ENCODE measurements around the gene TNFAIP8L3.

TNFAIP8L3 gene

DNA sequence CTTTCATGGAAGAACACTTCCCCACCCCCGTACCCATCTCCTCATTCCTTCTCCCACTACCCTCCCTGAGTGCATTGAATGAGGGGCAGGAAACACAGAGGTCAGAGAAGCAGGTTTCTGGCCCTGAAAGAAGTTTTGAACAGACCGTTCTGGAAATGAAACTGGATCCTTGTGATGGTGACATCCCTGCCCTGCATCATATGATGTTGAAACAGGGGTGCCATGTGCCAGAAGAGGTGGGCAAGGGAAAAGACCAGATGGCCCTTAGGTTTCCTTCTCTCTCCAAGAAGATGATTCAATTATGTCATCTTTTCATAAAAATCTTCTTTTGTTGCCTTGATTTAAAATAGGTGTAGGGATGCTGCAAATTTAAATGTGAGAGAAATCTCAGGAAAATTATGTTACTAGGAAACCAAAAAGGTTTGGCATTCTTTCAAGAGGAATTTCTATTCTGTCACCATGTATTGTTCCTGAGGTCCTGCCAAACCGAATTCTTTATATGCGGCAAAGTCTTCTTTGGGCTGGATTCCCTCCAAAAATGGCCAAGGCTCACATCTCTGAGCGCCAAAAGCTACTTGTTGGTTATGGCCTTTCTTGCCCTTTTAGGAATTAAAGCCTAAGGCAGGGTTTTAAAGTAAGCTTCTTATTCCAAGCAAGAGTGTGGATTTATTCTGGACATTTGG lies 19.9 kb upstream of the TNFAIP8L3 start:
- DNase-seq: no peak

DNA sequence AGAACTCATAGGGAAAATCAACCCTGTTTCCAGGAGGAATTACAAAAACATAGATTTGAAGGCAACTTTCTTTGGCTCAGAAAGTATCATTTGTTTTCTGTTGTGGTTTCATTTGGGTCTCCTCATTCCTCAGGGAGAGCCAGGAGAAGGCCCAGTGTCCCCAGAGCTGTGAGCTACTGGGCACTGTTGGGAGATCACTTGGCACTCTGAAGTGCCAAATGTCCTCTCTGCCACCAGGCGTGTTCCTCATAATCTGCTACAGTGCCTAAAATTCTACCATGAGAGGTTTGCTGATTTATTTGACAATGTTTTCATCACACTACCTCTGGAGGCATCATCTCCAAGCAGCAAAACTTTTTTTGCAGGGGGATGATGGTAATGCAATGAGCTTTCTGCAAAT lies 17.4 kb upstream of the TNFAIP8L3 start:
- no peak for DNase-seq

DNA sequence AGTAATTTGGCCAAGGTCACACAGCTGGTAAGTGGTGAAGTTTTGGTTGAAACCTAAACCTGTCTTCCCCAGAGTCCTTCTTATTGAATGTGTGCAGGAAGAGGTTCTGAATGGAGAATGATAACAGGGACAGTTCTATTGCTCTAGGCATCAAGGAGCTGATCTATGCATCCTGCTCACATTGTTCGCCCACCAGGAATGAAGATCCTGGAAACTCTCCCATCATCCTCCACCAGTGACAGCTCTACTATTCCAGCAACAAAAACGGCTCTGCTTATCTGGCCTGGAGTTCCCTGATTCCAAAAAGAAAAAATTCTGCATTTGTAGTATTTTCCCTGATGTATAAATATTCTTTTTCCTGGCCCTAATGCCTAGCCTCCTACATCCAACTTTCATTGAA lies 16.4 kb upstream of the TNFAIP8L3 start:
- no peak for DNase-seq

DNA sequence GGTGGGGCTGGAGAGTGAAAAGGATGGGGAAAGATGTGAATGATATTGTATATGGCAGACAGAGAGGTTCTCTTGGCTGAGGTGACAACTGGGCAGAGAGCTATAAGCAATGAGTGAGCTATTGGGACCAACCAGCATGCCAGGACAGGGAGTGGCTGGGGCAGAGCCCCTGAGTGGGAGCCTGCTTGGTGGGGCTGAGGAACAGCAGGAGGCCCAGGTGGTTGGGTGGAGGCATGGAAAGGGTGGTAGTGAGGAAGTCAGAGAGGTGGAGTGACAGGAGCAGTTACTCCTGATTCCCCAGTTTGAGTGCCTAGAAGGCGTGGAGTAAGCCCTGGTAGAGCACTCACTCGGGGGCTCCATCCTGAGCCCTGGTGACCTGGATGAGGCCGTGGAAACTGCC lies 15.5 kb upstream of the TNFAIP8L3 start:
- no peak for DNase-seq

DNA sequence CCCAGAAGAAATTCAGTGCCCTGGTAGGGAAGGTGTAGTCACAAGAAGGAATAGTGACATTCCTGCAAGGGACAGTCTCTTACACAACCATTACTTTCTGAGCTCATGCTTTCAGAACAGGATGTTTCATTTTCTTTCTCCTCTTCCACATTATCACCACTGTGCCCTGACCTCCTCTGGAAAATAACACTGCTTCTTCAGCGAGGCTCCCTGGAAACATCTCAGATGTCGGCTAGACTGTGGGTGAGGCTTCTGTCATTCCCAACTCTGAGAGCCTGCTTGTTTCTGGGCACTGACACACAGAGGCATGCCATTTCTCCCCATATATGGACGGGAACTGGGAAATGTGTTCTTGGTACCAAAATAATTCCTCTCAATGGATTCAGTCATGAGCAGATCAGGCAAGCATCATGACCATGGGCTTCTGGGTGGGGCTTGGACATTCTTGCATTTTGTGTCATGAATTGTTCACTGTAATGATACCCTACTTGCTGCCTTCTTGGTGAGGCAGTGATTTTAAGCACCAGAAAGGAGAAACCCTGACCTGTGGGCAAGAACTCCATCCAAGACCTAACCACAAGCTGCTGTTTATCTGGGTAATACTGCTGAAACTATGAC lies 14.3 kb upstream of the TNFAIP8L3 start:
- no peak for DNase-seq

DNA sequence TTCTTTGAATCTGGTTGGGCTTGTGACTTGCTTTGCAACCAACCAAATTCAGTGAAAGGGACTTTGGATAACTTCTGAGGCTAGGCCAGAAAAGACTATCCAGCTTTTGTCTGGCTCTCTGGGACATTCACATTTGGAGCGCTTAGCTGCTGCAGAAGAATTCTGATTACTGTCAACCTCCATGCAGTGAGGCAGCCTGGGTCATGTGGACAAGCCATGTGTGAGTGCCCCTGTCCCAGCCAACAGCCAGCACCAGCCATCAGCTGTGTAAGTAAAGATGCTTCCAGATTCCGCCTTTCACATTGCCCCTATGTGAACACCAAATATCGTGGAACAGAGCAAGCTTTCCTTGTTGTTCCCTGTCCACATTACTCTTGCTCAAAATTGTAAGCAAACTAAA lies 12.9 kb upstream of the TNFAIP8L3 start:
- no peak for DNase-seq

DNA sequence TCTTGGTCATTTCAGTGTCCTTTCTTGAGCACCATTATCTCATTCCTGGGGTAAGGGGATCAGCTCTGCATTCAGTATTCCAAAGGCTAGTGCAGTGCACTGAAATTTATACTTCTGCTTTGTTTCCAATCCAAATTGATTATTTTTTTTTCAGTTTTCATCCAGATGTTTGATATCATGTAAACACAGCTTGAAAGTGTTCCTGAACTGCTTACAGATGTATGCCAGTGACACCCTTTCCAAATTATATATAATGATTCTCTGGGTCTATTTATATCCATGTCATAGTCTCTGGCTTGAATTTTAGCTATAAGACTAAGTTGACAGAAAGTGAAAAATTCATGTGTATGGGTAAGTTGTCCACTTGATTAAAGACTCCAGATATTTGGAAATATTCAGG lies 11.8 kb upstream of the TNFAIP8L3 start:
- DNase-seq: no peak

DNA sequence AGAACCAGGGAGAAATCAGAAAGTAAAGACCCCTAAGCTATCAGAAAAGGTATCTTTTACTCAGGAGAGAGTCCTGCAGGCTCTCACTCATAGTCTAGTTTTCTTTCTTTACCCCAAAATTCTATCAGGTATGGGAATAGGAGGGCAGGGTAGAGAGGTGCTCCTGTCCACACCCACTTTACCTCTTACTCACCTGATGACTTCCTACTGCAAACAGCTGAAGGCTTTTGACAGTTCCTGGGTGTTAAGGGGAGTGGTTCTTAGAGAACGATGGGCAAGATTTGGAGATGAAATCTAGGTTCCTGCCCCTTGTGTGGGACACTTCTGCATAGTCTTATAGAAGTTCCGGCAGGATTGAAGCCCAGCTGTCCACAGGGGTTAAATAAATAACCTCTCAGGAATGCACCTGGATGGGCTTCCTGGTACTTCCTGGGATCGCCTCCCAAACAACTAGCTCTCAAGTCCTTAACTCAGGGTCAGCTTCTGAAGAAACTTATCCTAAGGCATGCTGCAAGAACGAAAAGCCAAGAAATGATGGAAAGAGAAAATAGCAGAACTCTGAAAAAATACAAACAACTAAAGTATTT lies 10.8 kb upstream of the TNFAIP8L3 start:
- no peak for DNase-seq

DNA sequence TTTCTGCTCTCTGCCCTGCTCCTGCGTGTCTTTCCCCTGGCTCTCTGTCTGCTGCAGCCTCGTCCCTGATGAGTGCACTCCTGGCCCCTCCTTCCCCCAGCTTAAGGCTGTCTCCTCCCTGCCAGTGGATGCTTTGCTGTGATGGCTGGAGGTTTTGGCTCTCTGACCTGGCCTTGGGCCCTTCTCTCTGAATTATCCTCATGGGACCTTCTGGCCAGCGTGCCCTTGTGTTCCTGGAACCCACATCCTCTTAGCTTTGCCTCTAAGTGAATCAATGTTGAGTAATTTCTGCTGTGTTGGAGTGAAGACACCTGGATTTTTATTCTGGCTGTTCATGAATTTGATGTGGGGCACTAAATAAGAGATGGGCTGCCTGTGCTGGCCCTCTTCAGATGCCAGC lies 9.8 kb upstream of the TNFAIP8L3 start:
- no peak for DNase-seq

DNA sequence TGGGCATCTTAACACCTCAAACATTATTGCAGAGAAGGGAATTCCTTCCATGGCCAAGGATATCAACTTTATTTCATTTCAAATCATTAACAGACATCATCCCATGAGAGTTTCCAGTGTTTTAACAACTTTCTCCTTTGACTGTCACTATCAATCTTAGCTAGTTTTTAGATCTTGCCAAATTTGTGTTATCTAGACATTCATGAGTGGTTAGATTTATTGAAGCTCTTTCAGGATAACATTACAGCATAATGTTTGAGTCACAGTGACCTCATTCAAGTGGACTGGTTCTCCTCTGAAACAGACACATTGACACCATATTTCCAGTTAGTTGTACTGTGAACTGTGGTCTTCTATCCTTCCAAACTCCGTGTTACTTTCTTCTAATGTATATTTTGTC lies 8.6 kb upstream of the TNFAIP8L3 start:
- DNase-seq: no peak

DNA sequence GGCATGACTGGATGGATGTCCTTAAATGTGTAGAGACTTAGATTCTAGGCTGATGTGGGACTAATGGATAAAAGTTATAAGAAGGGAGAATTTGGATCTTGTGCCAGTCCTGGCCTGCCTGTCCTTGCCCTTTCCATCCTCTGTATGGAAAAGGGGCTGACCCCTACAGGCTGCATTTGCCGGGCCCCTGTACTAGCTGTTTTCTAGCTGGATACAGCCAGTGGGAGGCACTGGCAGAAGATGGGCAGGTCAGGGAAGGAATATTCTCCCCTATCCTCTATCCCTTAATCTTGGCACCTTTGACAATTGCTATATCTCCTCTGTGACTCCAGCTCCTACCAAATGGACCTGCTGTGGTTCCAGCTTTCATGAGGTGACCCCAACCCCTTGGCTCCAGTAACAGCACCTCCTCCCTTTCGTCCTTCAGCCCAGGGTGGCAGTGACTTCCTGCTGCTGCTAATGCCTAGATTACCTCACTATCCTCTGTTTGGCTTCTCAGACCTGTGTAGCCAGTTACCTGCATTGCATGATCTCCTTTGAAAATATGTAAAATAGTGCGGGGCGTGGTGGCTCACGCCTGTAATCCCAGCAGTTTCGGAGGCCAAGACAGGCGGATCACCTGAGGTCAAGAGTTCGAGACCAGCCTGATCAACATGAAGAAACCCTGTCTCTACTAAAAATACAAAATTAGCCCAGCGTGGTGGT lies 6.2 kb upstream of the TNFAIP8L3 start:
- no peak for DNase-seq

DNA sequence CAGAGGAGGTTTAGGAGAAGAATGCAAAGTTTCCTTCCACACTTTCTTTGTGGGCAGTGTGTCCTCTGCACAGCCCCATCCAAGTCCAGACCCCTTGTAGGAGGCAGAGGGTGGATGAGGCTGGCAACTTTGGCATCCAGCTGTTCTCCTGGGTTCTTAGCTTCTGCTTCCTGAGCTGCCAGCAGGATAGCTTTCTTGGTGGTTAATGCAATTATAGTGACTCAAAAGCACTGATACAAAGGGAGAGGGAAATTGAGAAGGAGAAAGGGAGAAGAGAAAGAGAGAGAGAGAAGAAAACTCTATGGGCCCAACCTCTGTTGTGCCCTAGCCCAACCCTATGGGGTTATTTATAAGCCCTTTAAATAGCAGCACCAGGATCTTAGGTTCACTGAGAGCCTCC lies 4.5 kb upstream of the TNFAIP8L3 start:
- no peak for DNase-seq

DNA sequence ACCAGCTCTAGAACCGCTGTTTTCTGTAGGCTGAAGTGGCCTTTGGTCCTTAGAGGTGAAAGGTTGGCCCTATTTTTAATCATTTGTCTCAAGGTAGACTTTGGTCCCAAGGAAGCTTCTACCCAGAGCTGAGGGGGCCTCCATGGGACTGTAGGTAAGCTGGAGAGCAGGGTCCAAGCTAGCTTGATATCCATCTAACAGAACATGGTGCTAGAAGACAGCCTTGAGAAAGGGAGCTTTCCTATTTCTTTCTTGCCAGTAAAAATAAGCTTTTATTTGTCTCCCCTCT lies 3.6 kb upstream of the TNFAIP8L3 start:
- no peak for DNase-seq

DNA sequence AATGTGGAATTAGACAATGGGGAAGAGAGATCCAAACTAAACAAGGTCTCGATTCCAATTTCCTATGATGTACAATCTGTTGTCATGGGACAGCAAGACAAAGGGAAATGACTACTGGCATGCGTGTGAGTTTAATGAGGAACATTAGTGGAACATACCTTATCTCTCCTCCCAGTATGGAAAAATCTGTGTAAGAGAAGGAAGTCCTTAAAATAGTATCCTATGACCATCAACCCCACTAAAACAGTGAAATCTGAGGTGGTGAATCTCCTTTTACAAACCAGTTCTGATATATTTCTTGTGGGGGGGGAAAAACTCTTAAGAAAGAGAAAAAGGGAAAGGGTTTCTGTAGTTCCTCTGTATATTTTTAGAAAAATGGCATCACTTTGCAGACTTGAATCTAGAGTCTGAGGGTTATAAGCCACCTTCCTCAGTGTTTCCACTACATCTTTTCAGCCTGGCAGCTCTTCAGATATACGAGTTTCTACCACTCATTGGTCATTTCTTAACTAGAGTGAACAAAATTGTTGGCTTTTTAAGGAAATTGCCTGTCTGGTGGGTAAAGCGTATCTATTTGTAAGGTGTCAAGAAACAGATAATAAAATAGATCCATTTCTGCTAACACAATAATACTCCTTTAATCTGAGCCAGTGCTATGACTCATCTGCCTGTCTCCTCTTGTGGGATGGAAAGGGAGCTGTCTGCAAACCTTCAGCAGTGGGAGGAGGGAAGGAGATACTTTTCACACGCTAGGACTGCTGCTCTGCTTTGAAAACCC lies 3.0 kb upstream of the TNFAIP8L3 start:
- DNase-seq: no peak

DNA sequence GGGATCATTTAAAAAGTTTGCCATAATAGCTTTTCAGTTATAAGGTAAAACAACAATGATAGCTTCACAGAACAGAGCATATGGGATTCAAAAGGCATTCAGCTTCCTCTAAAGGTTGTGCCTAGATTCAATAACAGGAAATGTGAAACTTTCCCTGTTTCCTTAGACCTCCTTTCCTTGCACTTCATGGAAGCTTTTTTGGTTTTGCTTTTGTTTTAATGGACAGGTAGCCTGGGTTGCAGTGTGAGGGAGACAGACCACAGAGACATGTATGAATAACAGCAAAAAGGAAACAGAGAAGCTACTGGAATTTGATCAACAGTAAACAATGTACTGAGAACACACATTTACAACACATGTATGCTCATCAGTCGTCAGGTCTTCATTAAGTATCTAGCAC lies 2.3 kb upstream of the TNFAIP8L3 start:
- DNase-seq: no peak

DNA sequence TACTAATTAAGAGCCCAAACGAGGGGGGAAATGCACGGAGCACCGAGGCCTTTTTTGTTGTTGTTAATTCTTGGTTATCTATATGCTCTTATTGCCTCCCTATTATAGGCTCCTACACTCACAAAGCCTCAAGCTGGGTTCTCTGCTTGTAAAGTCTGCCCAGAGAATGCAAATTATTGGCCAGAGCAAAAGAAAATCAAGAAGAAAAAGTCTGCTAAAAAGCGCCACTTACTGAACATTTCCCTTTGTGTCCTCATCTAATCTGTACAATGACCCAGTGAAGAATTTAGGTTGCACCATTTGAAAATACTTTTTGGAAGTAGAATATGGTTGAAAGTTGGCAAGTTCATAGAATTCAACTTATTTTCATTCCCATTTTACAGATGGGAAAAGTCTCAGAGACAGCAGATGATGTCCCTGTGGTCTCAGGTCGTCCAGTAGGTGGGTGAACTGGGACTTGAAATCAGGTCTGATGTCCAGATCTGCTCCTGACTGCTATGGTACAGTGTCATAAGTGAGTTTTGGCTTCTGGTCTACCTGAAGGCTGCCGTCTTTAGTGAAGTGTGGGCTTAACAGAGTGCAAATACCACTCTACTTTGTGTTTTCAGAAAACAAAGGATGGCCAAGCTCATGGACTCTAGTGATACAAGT lies 1.1 kb upstream of the TNFAIP8L3 start:
- no peak for DNase-seq

DNA sequence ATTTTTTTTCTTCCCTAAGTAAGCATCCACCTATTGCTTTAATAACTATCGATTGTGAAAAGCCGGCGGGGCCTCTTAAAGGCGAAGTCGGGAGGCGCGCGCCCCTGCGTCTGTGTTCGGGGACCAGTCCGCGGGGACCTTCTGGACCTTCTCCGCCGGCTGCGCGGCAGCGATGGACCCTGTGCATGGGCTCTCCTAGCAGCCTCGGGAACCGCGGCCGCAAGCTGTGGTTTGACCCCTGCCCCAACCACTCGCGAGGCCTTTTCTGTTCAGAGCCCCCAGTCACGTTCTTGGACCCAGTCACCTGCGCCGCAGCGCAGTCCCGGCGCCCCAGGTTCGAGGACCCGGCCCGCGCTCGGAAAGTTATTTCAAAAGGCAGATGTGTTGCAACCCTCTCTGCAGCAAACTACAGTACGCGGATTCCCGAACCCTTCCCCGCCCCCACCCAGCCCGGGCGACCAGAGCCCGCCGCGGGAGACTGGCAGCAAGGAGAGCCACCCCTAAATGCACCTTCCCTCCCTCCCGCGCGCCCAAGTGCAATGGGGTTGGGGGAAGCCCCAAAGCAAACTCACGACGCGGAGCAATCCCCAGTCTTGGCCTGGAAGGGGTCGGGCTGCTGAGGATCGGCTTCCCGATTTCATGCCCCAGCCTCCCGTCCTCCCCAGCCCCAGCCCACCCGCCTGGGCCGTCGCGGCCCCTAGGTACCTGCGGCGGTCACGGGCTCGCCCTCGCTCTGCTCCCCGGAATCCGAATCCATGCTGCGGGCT lies 684 bp downstream of the TNFAIP8L3 start:
- DNase-seq: no peak

DNA sequence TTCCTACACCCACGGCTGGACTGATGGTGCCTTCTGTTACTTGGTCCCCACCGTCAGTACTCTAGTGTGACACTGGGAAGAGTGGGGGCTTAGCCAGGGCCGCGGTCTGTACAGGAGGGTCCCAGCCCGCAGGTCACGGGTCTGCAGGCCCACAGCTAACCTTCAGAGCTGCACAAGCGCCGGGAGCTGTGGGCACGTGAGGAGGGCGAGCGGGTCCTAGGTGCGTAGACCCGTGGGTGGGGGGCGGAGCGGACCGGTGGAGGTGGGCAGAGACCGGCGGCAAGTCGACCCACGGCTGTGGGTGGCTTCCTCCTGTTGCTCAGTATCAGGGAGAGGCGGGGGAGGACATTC lies 1.2 kb downstream of the TNFAIP8L3 start:
- DNase-seq: no peak

DNA sequence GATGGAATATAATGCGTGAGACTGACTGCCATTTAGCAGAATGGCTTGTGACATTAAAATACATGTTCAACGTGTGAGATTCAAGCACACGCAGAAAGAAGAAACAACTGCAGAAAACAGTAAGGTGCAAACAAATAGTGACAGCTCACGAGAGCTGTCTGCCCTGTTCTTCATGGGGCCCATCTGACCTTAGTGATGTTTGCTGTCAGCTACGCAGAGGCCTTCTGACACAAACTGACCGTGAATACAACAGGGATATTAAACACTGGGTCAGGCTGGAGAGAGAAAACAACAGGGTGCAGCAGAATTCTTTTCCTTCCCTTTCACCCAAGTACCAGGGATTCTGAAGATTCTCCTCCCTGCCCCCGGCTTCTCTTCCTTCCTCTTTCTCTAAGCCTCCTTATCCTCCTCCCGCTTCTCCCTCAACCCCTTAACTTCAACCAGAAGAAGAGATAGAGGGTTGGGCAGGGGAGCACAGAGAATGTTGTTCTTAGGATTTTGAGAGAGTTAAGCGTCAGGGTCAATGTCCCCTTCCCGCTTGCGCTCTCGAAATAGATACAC lies 2.1 kb downstream of the TNFAIP8L3 start:
- DNase-seq: no peak

DNA sequence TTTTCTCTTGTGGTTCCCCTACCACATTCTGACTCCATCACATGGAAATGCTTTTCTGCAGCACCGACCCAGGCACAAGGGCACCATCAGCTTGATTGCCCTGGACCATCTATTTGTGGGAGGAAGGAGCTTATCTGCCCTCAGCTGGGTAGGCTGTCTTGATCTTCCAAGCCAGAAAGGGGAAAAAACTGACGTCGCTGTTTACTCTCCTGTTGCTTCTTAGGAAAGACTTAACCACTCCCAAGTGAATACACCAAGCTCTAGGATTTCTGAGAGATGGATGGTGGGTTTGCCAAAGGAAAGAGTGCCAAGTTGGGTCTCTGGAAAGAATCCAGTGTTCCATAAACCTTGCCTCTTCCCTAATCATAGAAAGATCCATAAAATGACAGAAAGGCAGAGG lies 4.0 kb downstream of the TNFAIP8L3 start:
- DNase-seq: no peak

DNA sequence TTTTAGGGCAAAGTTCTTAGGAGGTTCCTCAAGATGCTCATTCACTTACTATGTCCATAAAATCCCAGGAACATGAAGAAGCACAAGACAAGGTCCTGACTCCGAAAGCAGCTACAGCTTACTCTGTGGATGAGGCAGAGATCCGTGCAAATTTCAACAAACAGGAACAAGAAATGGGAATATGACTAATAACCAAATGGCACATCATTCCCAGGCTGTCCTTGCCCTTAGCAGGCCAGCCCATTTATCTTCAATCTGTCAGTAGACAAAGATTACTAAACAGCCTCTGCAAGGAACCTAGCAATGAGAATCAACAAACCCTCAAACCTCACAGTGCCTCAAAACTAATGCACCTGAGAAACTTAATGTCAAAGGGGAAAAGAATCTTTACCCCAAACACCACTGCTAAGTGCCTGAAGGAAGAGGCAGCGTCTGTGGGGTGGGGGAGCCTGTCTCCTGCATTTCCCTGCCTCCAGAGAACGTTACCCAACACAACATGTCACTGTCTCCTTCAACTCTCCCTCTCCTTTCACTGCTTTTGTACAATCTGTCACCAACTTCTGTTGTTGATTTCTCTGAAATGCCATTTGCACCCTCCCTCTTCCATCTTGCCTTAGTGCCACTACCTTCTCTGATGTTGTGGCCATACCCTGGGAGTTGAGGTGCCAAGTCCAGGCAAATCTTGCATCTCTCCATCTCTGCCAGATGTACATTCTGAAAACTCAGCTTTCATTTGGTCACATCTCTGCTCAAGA lies 4.8 kb downstream of the TNFAIP8L3 start:
- DNase-seq: no peak

Data from NCI-H1105 treated with DMSO at 0.1 percent for 48 hours (cell line).